ENCODE data around the gene IP6K1.

Gene IP6K1

DNA sequence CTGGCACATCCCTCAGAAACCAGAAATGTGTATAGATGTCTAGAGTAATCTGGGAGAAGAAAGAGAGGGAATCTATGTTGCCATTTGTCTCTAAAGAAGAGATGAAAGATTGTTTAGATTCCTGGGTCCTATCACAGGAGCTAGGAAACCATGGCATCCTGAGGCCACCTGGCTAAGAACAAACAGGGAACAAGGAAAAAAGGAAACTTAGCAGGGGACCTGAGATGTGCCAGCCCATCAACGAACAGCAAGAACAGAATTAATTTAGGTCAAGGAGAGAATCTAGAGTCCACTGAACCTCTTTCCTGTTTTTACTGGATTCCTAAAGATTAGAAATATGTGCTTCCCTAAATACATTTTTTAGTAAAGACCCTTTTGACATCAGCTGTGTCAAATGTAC lies 30.3 kb downstream of the IP6K1 start:
- TF ChIP-seq GATA3 (IDR thresholded peaks at IDR 0.05; ENCODE audit: low read depth, low read length) (no peak), GATA2 (IDR thresholded peaks at IDR 0.05; ENCODE audit: low read depth, low read length) (no peak)

DNA sequence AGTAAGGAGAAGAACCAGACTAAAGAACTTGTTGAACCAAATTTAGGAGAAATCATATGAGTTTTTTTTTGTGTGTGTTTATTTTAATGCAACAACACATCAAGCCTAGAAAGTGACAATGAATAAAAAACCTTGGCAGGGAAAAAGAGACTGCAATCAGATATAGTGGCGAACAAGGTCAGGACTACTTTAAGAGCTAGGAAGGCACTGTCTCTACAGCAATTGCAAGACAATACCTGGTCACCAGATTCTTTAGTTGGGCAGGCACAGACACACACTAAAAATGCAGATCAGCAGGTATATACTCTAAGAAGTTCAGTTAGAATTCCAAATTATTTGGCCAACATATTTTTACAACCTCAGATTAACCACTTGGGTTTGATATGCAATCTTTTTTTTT lies 31.8 kb downstream of the IP6K1 start:
- TF ChIP-seq GATA3 (IDR thresholded peaks at IDR 0.05; ENCODE audit: low read depth, low read length) = no peak
- no peak for TF ChIP-seq GATA2 (IDR thresholded peaks at IDR 0.05; ENCODE audit: low read depth, low read length)

DNA sequence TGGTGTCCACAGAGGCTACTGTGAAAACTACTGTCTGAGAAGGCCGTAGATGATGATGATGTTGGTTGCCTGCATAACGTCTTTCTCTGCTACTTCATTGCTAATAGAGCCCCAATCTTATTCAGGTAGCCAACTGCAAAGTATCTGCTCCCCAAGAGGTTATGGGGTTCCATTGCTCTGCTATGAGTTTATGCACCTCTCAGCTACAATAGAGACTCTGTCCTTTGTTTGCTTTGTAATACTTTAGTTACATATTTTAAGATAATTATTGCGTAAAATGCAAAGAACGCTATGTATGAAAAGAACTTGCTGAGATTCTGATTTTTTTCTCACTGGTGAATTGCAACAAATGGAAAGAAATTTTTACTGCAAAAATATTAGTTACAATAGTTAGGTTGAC lies 34.8 kb downstream of the IP6K1 start:
- TF ChIP-seq GATA2 (IDR thresholded peaks at IDR 0.05; ENCODE audit: low read depth, low read length) (no peak), GATA3 (IDR thresholded peaks at IDR 0.05; ENCODE audit: low read depth, low read length) (no peak)

DNA sequence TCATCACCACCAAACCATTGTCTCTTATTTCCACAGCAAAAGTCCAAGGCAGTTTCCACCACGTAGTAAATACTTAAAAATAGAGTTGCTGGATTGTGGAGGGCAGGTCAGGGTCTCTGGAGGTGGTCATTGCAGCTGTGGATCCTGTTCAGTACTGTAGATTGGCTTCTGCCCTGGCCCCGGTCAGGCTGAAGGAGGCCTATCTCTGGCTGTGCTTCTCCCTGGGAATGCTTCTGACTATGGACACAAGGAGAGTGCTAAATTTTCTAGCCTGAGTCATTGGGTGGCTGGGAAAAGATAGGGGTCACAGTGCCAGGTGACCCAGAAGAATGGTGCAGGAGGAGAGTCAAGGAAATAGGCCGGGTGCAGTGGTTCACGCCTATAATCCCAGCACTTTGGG lies 36.3 kb downstream of the IP6K1 start:
- TF ChIP-seq GATA2 (IDR thresholded peaks at IDR 0.05; ENCODE audit: low read depth, low read length) (no peak), GATA3 (IDR thresholded peaks at IDR 0.05; ENCODE audit: low read depth, low read length) (no peak)

DNA sequence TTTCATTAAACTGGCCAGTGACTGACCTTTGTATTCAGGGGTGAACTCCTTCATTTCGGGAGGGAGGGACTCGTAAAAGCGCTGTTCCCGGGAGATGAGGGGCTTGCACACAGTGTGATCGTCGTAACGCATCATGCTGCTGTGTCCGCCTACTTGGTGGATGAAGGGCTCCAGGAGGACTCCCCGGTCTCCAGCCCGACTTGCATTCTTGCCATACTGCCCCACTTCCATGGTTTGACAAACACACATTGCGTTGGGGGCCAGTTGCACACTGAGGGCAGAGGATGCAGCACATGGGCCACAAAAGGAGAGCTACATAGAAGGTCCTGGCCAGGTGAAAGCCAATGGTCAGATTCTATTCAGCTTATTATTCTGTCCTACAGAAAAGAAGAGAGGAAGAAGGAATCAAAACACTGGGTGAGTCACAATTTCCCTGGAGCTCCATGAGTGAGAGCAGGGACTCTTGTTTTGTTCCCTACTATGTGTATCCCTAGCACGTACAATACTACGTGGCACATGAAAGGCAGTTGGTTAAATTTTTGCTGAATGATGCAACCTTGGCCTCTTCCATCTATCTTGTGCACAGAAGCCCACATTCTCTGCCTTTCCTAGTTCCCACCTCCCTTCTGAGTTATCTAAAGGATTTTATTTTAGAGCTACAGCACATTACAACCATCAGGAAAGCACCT lies 38.4 kb downstream of the IP6K1 start:
- TF ChIP-seq GATA2 (IDR thresholded peaks at IDR 0.05; ENCODE audit: low read depth, low read length) (no peak), GATA3 (IDR thresholded peaks at IDR 0.05; ENCODE audit: low read depth, low read length) (no peak)

DNA sequence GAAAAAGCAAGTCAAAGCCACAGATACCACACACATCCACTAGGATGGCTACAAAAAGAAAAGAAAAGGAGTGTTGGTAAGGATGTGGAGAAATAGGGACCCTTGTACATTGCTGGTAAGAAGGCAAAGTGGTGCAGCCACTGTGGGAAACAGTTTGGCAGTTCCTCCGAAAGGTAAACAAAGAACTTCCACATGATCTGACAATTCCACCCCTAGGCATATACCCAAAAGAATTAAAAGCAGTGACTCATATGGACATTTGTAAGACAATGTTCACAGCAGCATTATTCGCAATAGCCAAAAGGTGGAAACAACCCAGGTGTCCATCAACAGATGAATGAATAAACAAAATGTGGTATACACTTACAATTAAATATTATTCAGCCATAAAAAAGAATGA lies 40.4 kb downstream of the IP6K1 start:
- TF ChIP-seq GATA3 (IDR thresholded peaks at IDR 0.05; ENCODE audit: low read depth, low read length) (no peak), GATA2 (IDR thresholded peaks at IDR 0.05; ENCODE audit: low read depth, low read length) (no peak)

DNA sequence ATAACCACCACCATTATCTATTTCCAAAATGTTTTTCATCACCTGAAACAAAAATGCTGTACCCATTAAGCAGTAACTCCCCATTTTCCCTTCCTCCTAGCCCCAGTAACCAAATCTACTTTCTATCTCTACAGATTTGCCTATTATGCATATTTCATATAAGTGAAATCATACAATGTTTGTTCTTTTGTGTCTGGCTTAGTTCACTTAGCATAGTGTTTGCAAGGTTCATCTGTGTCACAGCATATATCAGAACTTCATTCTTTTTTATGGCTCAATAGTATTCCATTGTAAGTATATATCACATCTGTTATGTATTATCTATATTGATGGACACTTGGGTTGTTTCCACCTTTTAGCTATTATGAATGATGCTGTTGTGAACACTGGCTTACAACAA lies 45.9 kb downstream of the IP6K1 start:
- TF ChIP-seq GATA3 (IDR thresholded peaks at IDR 0.05; ENCODE audit: low read depth, low read length) (no peak), GATA2 (IDR thresholded peaks at IDR 0.05; ENCODE audit: low read depth, low read length) (no peak)

DNA sequence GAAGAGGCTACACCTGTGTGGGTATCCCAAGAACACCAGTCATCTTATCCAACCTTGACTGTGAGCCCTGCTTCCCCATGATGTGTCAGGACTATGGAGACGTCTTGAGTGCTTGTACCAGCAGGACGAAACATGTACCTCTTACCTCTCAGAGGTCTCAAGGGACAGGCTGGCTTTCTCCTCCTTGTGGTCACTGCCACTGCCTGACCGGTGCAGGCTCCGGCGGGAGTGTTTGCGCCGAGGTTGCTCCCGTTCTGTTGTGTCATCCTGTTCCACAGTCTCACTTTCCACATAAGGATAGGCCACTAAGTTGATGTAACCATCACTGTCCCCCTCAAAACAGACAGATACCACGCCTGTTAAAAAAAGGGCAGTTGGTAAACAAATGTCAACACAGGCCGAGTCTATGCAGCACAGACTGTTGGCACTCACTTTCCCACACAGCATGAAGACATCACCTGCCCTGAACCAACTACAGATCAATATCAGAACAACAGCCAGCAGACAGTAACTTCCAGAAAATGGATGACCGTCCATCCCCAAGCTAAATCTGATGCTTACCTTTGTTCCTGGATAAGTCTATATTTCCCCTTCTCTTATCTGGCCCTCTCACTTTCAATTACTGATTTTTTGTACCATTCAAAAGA lies 48.2 kb downstream of the IP6K1 start:
- TF ChIP-seq GATA3 (IDR thresholded peaks at IDR 0.05; ENCODE audit: low read depth, low read length) = no peak
- TF ChIP-seq GATA2 (IDR thresholded peaks at IDR 0.05; ENCODE audit: low read depth, low read length) = no peak

DNA sequence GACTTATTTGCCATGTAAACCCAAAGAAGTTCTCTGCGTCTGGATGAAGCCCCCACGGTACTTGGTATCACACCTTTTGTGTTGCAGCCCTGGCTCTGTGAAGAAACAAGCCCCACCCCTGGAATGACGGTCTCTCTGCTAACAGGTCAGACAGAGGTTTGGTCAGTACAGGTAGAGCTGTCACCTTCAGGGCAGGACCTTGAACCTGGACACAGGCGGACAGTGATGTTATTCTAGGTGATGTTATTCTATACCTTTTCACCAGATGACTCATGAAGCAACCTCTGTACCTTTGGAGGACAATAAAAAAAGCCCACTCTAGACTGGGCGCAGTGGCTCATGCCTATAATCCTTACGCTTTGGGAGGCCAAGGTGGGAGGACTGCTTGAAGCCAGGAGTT lies 51.6 kb downstream of the IP6K1 start:
- TF ChIP-seq GATA2 (IDR thresholded peaks at IDR 0.05; ENCODE audit: low read depth, low read length) (no peak), GATA3 (IDR thresholded peaks at IDR 0.05; ENCODE audit: low read depth, low read length) (no peak)

DNA sequence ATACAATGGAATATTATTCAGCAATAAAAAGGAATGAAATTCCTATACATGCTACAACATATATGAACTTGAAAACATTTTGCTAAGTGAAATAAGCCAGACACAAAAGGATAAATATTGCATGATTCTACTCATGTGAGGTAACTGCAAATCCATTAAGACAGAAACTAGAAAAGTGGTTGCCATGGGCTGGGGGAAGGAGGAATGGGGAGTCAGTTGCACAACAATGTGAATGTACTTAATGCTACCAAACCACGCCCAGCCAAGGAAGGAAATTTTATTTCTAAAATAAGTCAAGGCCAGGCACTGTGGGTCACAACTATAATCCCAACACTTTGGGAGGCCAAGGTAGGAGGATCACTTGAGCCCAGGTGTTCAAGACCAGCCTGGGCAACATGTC lies 52.8 kb downstream of the IP6K1 start:
- TF ChIP-seq GATA2 (IDR thresholded peaks at IDR 0.05; ENCODE audit: low read depth, low read length) = no peak
- TF ChIP-seq GATA3 (IDR thresholded peaks at IDR 0.05; ENCODE audit: low read depth, low read length) = no peak

DNA sequence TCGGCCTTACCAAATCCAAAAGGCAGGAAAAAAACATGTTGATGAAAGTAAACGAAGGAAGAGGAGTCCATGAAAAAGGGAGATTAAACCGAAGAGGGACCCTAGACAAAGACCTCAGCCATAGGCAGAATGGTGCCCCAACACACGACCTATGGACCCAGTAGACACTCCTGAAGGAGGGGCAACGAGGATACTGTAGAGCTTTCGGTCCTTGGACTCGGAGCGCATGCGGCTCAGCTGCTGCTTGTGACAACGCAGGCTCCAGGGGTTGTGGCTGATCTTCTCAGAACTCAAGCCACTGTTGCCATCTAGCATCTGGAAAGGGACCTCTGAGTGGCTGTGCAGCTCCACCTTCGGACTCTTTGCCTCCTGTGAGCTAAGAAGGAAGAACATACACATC lies 53.7 kb downstream of the IP6K1 start:
- TF ChIP-seq GATA2 (IDR thresholded peaks at IDR 0.05; ENCODE audit: low read depth, low read length) (no peak), GATA3 (IDR thresholded peaks at IDR 0.05; ENCODE audit: low read depth, low read length) (no peak)

DNA sequence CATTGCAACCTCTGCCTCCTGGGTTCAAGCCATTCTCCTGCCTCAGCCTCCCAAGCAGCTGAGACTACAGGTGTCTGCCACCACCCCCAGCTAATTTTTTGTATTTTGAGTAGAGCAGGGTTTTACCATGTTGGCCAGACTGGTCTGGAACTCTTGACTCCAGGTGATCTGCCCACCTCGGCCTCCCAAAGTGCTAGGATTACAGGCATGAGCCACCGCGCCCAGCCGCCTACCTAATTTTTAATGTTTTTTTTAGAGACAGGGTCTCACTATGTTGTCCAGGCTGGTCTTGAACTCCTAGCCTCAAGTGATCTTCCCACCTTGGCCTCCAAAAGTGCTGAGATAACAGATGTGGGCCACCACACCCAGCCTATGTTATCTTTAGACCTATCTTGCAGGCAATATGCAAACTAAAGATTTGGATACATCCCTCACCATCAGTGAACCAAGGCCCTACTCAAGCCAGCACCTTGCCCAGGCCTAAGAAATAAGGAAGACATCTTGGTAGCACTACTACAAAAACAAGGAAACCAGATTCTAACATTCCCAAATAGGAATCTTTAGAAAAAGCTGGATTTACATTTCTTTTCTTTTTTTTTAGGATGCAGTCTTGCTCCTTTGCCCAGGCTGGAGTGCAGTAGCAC lies 56.3 kb downstream of the IP6K1 start:
- TF ChIP-seq GATA3 (IDR thresholded peaks at IDR 0.05; ENCODE audit: low read depth, low read length) = no peak
- TF ChIP-seq GATA2 (IDR thresholded peaks at IDR 0.05; ENCODE audit: low read depth, low read length) = no peak

DNA sequence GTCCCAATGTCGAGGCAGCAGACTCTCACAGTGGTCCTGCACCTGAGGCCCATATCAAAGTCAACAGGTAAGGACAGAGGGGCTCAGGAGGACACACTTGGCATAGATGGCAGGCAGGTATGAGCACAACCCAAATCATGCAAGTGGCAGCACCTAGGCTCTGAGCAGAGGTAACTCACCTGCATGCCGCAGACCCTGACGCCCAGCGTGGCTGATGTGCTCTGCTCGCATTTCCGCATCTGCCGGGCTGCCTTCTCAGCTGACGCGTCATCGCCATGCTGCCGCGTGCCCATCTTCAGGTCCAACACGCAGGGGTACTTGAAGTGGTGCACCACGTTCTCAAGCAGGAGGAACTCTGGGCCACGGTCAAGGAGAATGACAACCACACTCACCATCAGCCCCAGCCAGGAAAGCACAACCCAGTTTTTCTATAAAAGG lies 58.4 kb downstream of the IP6K1 start:
- TF ChIP-seq GATA3 (IDR thresholded peaks at IDR 0.05; ENCODE audit: low read depth, low read length) = no peak
- TF ChIP-seq GATA2 (IDR thresholded peaks at IDR 0.05; ENCODE audit: low read depth, low read length) = no peak

DNA sequence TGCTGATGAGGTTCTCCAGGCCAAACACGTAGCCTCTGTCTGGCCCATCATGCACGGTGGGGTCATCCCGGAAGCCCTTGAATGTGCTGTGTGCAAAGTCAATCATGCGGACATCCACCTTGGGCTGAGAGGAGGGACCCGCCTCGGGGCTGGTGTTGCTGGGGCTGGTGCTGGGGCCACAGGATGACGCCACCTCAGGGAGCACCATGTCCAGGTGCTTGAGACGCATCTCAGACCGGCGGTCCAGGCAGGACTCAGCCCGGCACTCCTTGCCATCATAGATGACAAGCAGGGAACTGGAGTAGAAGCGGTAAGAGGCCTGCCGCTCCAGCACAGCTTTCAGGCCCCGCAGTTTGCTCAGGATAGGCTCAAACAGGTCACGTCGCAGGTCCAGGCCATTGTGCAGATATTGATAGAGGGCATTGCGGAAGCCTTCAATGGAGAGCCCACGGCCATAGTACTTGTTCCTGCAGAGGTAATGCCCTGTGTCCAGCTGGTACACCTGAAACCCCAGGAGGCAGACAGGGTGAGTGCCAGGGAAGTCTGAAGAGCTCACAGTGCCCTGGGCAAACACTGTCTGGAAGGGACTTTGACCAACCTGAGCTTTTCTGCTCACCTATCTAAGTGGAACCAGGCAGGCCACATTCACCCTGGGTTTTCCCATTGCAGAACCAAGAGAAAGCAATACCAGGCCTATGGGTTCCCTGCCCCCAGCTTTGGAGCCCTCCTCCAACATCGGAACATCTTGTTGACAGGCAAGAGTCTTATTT lies 59.0 kb downstream of the IP6K1 start:
- TF ChIP-seq GATA3 (IDR thresholded peaks at IDR 0.05; ENCODE audit: low read depth, low read length) (no peak), GATA2 (IDR thresholded peaks at IDR 0.05; ENCODE audit: low read depth, low read length) (no peak)
